Measurements from ENCODE around the gene MYOD1. TPM values are rescaled to one million over a fixed set of nuclear protein-coding genes. Genes with fewer than 3 reads are reported as not detected.

MYOD1 gene
- total RNA-seq, 1 experiment from 2014 or later = not detected

GRCh38 chr11:17696741-17697140 lies 22.6 kb upstream of the MYOD1 start:
- Histone ChIP-seq H3K4me3 (ENCODE audit: low read length) (no peak overlapping the region), H4K20me1 (ENCODE audit: low read length) (no peaks in the 10 kb centered on the region), H3K79me2 (ENCODE audit: low read length) (no peaks in the 10 kb centered on the region), H3K4me2 (ENCODE audit: low read length) (no peak overlapping the region), H2AFZ (ENCODE audit: low read length) (no peak overlapping the region), H3K9me2 (replicated peaks; ENCODE audit: low read length) (no peaks in the 10 kb centered on the region), H3K27ac (ENCODE audit: low read length) (no peak overlapping the region), H3K36me3 (ENCODE audit: low read depth, low read length) (no peaks in the 10 kb centered on the region), H3F3A (ENCODE audit: low read length, unreplicated experiment) (no peaks in the 10 kb centered on the region), H3K9ac (ENCODE audit: low read length) (no peak overlapping the region), H3K27me3 (ENCODE audit: low read length) (peaks cover 41% of the 10 kb centered on the region), H3K4me1 (ENCODE audit: insufficient read depth, low read length) (no peaks in the 10 kb centered on the region), H3K9me3 (ENCODE audit: low read length) (no peaks in the 10 kb centered on the region)
- ChIA-PET POLR2A (ENCODE audit: unreplicated experiment) (interaction anchor here (0.6 kb wide), 1 partner anchor 63 kb away, joined by 3 read pairs; no protein-coding TSS in a partner anchor), CTCF (no interaction called here)
- DNase-seq (no peak), ATAC-seq (no peak)
- no TSS peak for BruUV-seq (replicated peaks)
- TF ChIP-seq EZH2phosphoT487 (IDR thresholded peaks at IDR 0.05; ENCODE audit: borderline replicate concordance, low read length) (no peak), EZH2 (IDR thresholded peaks at IDR 0.05; ENCODE audit: low read length, unreplicated experiment) (no peak), CTCF (conservative IDR thresholded peaks at IDR 0.05; ENCODE audit: low read depth, low read length) (no peak)
- intact Hi-C loops (cut with micrococcal nuclease) = no loop called here

- H3K9me2 ChIP-seq (replicated peaks; ENCODE audit: low read length) = no peaks in the 10 kb centered on the region
- no peaks in the 10 kb centered on the region for H4K20me1 ChIP-seq (ENCODE audit: low read length)
- no peaks in the 10 kb centered on the region for H3K4me1 ChIP-seq (ENCODE audit: insufficient read depth, low read length)
- no peak overlapping the region for H3K9ac ChIP-seq (ENCODE audit: low read length)
- no peak for TF ChIP-seq CTCF (conservative IDR thresholded peaks at IDR 0.05; ENCODE audit: low read depth, low read length)
- TF ChIP-seq EZH2 (IDR thresholded peaks at IDR 0.05; ENCODE audit: low read length, unreplicated experiment) = no peak
- no peak for TF ChIP-seq EZH2phosphoT487 (IDR thresholded peaks at IDR 0.05; ENCODE audit: borderline replicate concordance, low read length)
- no TSS peak for BruUV-seq (replicated peaks)
- no peak overlapping the region for H3K4me3 ChIP-seq (ENCODE audit: low read length)
- H3K9me3 ChIP-seq (ENCODE audit: low read length) = no peaks in the 10 kb centered on the region
- H3K27ac ChIP-seq (ENCODE audit: low read length) = no peak overlapping the region
- peaks cover 35% of the 10 kb centered on the region for H3K27me3 ChIP-seq (ENCODE audit: low read length)
- POLR2A ChIA-PET (ENCODE audit: unreplicated experiment) = interaction anchor here (0.6 kb wide), 1 partner anchor 62 kb away, joined by 3 read pairs; no protein-coding TSS in a partner anchor
- no peak overlapping the region for H2AFZ ChIP-seq (ENCODE audit: low read length)
- intact Hi-C loops (cut with micrococcal nuclease) = no loop called here
- no peak overlapping the region for H3K4me2 ChIP-seq (ENCODE audit: low read length)
- CTCF ChIA-PET = no interaction called here
- H3F3A ChIP-seq (ENCODE audit: low read length, unreplicated experiment) = no peaks in the 10 kb centered on the region
- no peaks in the 10 kb centered on the region for H3K79me2 ChIP-seq (ENCODE audit: low read length)
- ATAC-seq (no peak), DNase-seq (no peak)
- H3K36me3 ChIP-seq (ENCODE audit: low read depth, low read length) = no peaks in the 10 kb centered on the region
Observed at GRCh38 chr11:17697175-17697949, 22.0 kb upstream of the MYOD1 start.

Data from PC-3 (cell line).